ENCODE results near the gene ZBTB7C.
A peak's percentile ranks its signal among the peaks of the same experiment; 100 is the strongest.
"Not testable (repeated sequence)": the region's sequence is repeated elsewhere in the genome, so short reads cannot be mapped to it uniquely, and the experiment has no call there.

ZBTB7C gene

GRCh38 chr18:48434382-48434781 is 25.2 kb upstream of the ZBTB7C start:
- ATAC-seq (replicated peaks); H3K36me3 Mint-ChIP-seq: not testable (repeated sequence)
- H3K27me3 Mint-ChIP-seq, result peaks cover 34 to 48% of the 10 kb centered on the region in 2 donors

DNA sequence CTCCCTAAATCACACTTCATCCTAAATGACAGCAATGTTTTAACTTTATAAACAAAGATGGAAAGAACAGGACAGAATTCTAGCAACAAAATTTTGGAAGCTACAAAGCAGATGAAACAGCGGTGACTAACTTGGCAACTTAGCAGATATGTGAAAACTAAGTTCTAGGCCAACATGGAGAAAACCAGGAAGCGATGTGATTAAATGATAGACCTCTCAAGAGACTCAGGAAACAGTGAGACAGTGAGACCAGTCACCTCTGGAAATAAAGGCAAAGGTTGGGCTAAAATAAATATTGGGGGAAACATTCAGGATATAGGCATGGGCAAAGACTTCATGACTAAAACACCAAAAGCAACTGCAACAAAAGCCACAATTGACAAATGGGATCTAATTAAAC is 24.4 kb upstream of the ZBTB7C start:
- Mint-ChIP-seq H3K27ac (no peak overlapping the region), H3K4me3 (no peak overlapping the region), H3K9me3 (no peaks in the 10 kb centered on the region), H3K36me3 (no peaks in the 10 kb centered on the region), H3K27me3 (peaks cover 35 to 49% of the 10 kb centered on the region in 2 donors), H3K4me1 (no peaks in the 10 kb centered on the region)
- DNase-seq, result no peak
- no peak for ATAC-seq (replicated peaks)

More at GRCh38 chr18:48434382-48434781, 25.2 kb upstream of the ZBTB7C start:
- H3K4me1 Mint-ChIP-seq, H3K4me3 Mint-ChIP-seq, H3K27ac Mint-ChIP-seq, DNase-seq, H3K9me3 Mint-ChIP-seq: not testable (repeated sequence)

DNA sequence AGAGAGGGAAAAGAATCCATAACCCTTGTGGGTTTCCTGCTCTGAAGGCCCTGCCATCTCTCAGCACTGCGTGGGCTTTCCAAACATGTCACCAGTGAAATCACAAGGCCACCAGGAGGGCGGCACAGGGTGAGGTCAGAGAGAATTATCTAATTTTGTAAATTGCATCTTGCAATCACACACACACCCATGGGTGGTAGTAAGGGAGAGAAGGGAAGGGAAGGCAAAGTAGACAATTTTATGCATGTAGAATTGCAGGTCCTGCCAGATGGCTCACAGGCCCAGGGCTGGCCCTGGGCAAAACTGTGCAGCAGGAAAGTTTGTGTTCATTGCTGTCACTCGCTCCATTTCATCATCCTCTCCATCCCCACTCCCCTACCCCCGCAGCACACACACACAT is 21.0 kb upstream of the ZBTB7C start:
- H3K36me3 Mint-ChIP-seq, result no peaks in the 10 kb centered on the region
- H3K27me3 Mint-ChIP-seq, result peaks cover 33 to 42% of the 10 kb centered on the region in 2 donors
- H3K9me3 Mint-ChIP-seq, result no peaks in the 10 kb centered on the region
- DNase-seq (no peak), ATAC-seq (replicated peaks) (no peak)
- no peak overlapping the region for H3K4me3 Mint-ChIP-seq
- no peak overlapping the region for H3K27ac Mint-ChIP-seq
- H3K4me1 Mint-ChIP-seq, result no peaks in the 10 kb centered on the region

DNA sequence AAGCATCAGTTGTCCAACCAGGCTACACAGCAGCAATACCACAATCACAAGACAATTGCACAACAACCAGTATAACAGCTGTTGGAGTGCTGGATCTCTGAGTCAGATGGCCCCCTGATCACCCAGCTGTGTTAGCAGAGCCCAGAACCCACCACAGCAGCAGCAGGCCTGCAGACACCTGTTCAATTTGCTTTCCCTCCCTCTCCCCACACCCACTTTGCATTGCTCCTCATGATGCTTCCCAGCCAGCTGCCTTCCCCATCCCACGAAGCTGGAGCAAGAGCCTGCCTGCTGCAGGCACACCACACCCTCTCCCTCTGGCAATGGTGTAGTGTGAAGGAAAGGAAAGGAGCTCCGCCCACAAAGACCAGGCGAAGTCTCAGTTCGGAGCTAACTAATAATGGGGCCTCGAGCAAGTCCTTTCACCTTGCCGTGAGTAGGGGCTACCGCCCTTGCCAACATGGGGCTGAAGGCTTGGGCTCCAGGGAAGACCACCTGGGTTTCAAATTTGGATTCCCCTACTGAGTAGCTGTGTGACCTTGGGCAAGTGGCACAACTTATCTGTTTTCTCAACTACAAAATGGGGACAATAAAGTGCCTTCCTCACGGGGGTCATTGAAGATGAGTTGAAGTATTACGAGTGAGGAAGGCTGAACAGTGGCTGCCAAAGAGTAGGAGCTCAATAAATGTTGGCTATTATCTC is 19.4 kb upstream of the ZBTB7C start:
- ATAC-seq (replicated peaks), result no peak
- H3K27me3 Mint-ChIP-seq, result peaks cover 40 to 53% of the 10 kb centered on the region in 2 donors

GRCh38 chr18:48422947-48423378 is 13.8 kb upstream of the ZBTB7C start:
- Mint-ChIP-seq H3K27me3 (peaks cover 38 to 67% of the 10 kb centered on the region in 2 donors), H3K36me3 (no peaks in the 10 kb centered on the region), H3K4me1 (no peaks in the 10 kb centered on the region), H3K9me3 (peaks cover 0 to 1% of the 10 kb centered on the region in 2 donors), H3K4me3 (no peak overlapping the region), H3K27ac (no peak overlapping the region)
- no peak for ATAC-seq (replicated peaks)
- DNase-seq, result no peak

More for the DNA sequence above, 19.4 kb upstream of the ZBTB7C start:
- Mint-ChIP-seq H3K36me3 (no peaks in the 10 kb centered on the region), H3K4me3 (no peak overlapping the region), H3K27ac (no peak overlapping the region), H3K4me1 (no peaks in the 10 kb centered on the region), H3K9me3 (no peaks in the 10 kb centered on the region)
- DNase-seq, result no peak

DNA sequence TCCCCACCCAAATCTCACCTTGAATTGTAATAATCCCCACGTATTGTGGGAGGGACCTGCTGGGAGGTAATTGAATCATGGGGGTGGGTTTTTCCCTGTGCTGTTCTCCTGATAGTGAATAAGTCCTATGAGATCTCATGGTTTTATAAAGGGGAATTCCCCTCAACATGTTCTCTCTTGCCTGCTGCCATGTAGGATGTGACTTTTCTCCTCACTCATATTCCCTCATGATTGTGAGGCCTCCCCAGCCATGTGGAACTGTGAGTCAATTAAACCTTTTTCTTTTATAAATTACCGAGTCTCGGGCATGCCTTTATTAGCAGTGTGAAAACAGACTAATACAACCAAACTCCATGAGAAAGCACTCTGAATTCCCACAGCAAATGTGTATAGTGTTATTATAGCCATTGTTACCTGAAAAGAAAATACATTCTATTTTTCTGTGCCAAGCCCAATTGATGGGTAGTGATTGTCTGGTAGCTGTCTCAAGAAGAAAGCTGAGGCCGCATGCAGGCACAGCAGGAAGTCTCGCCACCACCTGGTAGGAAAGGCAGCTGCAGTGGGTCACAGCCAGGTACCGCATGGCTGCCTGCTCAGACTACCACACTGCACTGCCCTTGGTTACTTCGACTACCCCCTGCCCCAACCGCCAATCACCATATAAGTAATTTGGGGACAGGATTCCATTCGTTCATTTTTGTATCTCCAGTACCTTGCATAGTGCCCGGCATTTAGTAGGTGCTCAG is 10.3 kb upstream of the ZBTB7C start:
- Mint-ChIP-seq H3K9me3 (peaks cover 1 to 4% of the 10 kb centered on the region in 2 donors), H3K27ac (no peak overlapping the region), H3K36me3 (no peaks in the 10 kb centered on the region), H3K4me3 (no peak overlapping the region), H3K4me1 (no peaks in the 10 kb centered on the region), H3K27me3 (peaks cover 45 to 79% of the 10 kb centered on the region in 2 donors)
- no peak for DNase-seq
- no peak for ATAC-seq (replicated peaks)

DNA sequence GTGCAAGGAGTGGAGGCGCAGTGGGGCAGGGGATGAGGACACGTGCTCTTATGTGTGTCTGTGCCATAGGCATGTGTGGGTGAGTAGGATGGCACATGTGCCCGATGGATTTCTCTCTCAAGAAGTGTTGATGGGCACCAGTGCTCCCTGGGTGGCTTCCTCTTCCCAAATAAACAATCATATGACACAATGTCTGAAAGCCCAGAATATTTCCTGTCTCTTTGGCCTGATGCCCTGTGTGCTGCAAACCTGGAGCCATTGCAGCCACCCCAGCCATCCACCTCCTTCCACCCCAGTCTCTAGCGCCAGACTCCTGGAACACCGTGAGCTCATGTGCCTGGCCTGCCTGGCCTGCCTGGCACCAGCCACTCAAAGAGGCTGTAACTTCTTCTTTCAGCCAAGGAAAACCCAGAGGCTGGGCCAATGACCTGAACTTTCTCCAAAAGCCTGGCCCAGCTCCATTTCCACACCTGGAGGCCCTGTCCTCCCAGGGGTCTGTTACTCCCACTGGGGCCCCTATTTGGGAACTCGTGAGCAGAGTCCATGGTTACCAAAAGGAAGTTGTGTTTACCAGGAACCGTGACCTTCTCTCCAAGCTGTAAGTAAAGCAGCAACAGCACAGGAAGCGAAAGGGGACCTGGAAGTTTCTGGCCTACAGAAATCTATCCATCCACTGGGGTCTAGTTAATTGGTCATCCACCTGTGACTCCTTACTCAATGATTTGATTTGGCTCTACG is 9.5 kb upstream of the ZBTB7C start:
- Mint-ChIP-seq H3K36me3 (no peaks in the 10 kb centered on the region), H3K27me3 (peaks cover 51 to 83% of the 10 kb centered on the region in 2 donors), H3K4me1 (no peaks in the 10 kb centered on the region), H3K4me3 (no peak overlapping the region), H3K9me3 (peaks cover 3 to 4% of the 10 kb centered on the region in 2 donors), H3K27ac (no peak overlapping the region)
- ATAC-seq (replicated peaks) (no peak), DNase-seq (no peak)

DNA sequence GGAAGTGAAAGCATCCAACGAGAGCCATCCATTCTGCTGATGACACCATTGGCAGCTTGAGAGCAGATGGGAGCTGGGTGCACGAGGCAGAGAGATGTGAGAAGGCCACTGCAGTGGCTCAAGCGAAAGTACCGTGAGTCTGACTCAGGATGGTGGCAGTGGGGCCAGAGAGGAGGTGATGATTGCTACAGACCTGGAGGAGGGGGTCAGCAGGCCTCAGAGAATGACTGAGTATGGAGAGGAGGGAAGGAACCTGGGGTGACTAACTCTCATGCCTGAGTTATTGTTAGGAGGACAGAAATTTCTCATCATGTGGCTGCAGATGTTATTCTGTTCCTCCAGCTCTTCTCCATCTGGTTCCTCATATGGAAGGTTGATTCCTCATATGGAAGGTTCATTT is 8.8 kb upstream of the ZBTB7C start:
- H3K9me3 Mint-ChIP-seq, result peaks cover 6 to 8% of the 10 kb centered on the region in 2 donors
- ATAC-seq (replicated peaks) (no peak), DNase-seq (no peak)
- H3K27me3 Mint-ChIP-seq, result peaks cover 52 to 84% of the 10 kb centered on the region in 2 donors
- no peak overlapping the region for H3K27ac Mint-ChIP-seq
- H3K4me1 Mint-ChIP-seq, result no peaks in the 10 kb centered on the region
- H3K36me3 Mint-ChIP-seq, result no peaks in the 10 kb centered on the region
- H3K4me3 Mint-ChIP-seq, result no peak overlapping the region

GRCh38 chr18:48413342-48413741 is 4.2 kb upstream of the ZBTB7C start:
- H3K27me3 Mint-ChIP-seq, result peaks cover 66 to 78% of the 10 kb centered on the region in 2 donors
- H3K4me1 Mint-ChIP-seq, result peaks cover 2 to 10% of the 10 kb centered on the region in 2 donors
- DNase-seq, result no peak

DNA sequence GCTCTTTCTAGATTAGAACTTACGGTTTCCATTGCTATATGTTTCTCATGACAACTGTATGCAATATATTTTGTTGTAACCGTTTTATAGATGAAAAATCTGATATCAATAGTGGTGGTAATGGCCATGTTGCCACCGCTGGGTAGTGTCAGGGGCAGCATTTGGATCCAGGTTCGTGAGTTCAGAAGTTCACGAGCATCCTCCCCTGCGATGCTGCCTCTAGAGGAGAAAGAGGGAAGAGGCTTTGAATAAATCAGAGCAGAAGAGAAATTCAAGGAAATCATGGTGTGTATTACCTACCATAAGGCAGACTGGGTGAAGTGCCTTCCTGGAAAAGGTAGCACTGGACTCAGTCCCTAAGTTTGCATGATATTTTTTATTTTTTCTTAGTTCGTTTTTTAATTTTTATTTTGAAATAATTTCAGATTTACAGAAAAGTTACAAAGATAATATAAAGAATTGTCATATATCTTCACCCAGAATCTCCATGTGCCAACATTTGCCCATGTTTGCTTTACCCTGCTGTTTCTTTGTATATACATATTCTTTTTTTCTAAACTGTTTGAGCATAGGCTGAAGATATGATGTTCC is 3.3 kb upstream of the ZBTB7C start:
- Mint-ChIP-seq H3K4me1 (peaks cover 6 to 17% of the 10 kb centered on the region in 2 donors), H3K27me3 (peaks cover 68 to 78% of the 10 kb centered on the region in 2 donors), H3K27ac (no peak overlapping the region), H3K4me3 (no peak overlapping the region), H3K36me3 (no peaks in the 10 kb centered on the region), H3K9me3 (peaks cover 4 to 6% of the 10 kb centered on the region in 2 donors)
- DNase-seq, result no peak
- peak; percentile 30 to 33 for ATAC-seq (replicated peaks)

More at GRCh38 chr18:48413342-48413741, 4.2 kb upstream of the ZBTB7C start:
- no peak for ATAC-seq (replicated peaks)
- Mint-ChIP-seq H3K27ac (no peak overlapping the region), H3K4me3 (no peak overlapping the region), H3K9me3 (peaks cover 6 to 8% of the 10 kb centered on the region in 2 donors), H3K36me3 (no peaks in the 10 kb centered on the region)

- H3K4me1 Mint-ChIP-seq, result peaks cover 6 to 17% of the 10 kb centered on the region in 2 donors
- peaks cover 64 to 74% of the 10 kb centered on the region in 2 donors for H3K27me3 Mint-ChIP-seq
- no peaks in the 10 kb centered on the region for H3K36me3 Mint-ChIP-seq
- peaks cover 4 to 6% of the 10 kb centered on the region in 2 donors for H3K9me3 Mint-ChIP-seq
- H3K27ac Mint-ChIP-seq, result no peak overlapping the region
- H3K4me3 Mint-ChIP-seq, result peak overlapping the region; percentile 67 to 76
- DNase-seq (peak; percentile 66), ATAC-seq (replicated peaks) (peak; percentile 95)
Measured at GRCh38 chr18:48410095-48410920, 1.1 kb upstream of the ZBTB7C start.

DNA sequence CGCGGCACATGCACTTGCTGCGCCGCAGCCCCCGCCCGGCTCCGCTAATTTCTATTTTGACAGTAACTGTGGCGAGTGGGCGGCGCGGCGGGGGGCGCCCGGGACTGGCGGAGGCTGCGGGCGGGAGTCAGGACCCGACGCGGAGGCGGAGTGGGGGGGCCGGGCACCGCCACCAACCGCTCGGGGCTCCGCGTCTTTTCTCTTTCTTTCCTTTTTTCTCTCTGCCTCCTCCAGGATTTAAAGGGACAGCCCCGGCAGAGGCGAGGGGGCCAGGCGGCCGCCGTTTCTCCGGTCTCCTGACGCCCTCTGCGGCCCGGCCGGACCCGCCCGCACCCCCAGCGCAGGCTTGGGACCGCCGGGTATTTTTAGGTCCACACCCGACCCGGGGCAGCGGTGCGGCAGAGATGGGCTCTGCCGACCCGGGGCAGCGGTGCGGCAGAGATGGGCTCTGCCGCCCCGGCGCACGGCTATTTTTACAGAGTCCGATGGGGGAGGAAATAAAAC is 460 bp upstream of the ZBTB7C start:
- peak overlapping the region; percentile 67 to 76 for H3K4me3 Mint-ChIP-seq
- peaks cover 4 to 6% of the 10 kb centered on the region in 2 donors for H3K9me3 Mint-ChIP-seq
- H3K36me3 Mint-ChIP-seq, result no peaks in the 10 kb centered on the region
- peaks cover 62 to 70% of the 10 kb centered on the region in 2 donors for H3K27me3 Mint-ChIP-seq
- peak; percentile 27 to 30 for ATAC-seq (replicated peaks)
- DNase-seq, result no peak
- peaks cover 6 to 17% of the 10 kb centered on the region in 2 donors for H3K4me1 Mint-ChIP-seq
- H3K27ac Mint-ChIP-seq, result no peak overlapping the region

DNA sequence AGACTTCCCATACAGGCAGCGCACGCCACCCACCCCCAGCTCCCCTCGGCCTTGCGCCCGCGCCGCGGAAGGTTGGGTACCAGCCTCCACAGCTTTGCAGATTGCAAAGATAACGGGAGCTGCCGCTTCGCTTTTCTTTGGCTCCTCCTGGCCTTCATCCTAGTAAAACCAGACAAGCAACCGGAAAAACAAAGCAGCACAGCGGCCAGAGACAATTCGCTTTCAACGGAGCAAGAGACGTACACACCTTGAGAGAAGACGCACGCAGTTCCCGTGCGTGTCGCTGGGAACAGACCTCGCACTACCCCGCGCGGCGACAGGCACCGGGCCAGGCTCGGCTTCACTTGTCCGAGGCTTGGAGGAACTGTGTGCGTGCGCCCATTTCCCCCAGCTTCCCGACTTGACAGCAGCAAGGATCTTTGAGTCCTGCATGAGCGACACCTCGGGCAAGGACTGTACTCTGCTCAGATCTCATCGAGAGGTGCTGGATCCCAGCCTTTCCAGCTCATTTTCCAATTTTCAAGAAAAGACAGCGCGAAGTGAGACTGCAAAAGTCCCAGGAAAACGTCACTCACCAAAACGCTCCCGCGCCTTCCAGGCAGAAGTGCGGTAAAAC is 964 bp downstream of the ZBTB7C start:
- peaks cover 6 to 17% of the 10 kb centered on the region in 2 donors for H3K4me1 Mint-ChIP-seq
- peaks cover 57 to 66% of the 10 kb centered on the region in 2 donors for H3K27me3 Mint-ChIP-seq
- H3K36me3 Mint-ChIP-seq, result no peaks in the 10 kb centered on the region
- no peak for ATAC-seq (replicated peaks)
- no peak overlapping the region for H3K27ac Mint-ChIP-seq
- peak overlapping the region; percentile 56 to 62 for H3K4me3 Mint-ChIP-seq
- DNase-seq, result no peak
- H3K9me3 Mint-ChIP-seq, result peaks cover 1 to 2% of the 10 kb centered on the region in 2 donors

Data from stimulated activated naive B cell treated with anti-CD40 and anti-IgM and Interleukin-4, amounts not matched to agents 10 μg/mL and 1 μg/mL and 100 μg/mL, for 72 hours (primary cell).